AG08396 (cell line): ENCODE results near the gene ADAD1.
A peak's percentile ranks its signal among the peaks of the same experiment; 100 is the strongest.
"Not testable (repeated sequence)": the region's sequence is repeated elsewhere in the genome, so short reads cannot be mapped to it uniquely, and the experiment has no call there.

Experiments
- DNase-seq: peaks from one replicate; pipeline ENCODE4 v3.0.0; 2012; ENCODE audit warnings: low spot score, mixed read lengths

ADAD1 gene

GRCh38 chr4:122378711-122379110, at the start of gene ADAD1:
TSS of gene ADAD1 (plus strand) at chr4:122379011. CDS start at chr4:122380070, 1,059 bp downstream.
- no peak for DNase-seq

GRCh38 chr4:122329876-122330565, 48.8 kb upstream of the ADAD1 start:
- peak; percentile 11 for DNase-seq

GRCh38 chr4:122331195-122331594, 47.6 kb upstream of the ADAD1 start:
- DNase-seq, result no peak

- no peak for DNase-seq
Measured at GRCh38 chr4:122334828-122335227, 44.0 kb upstream of the ADAD1 start.

GRCh38 chr4:122341886-122342285, 36.9 kb upstream of the ADAD1 start:
- peak; percentile 59 for DNase-seq

GRCh38 chr4:122346036-122346435, 32.8 kb upstream of the ADAD1 start:
- DNase-seq, result peak; percentile 12

- no peak for DNase-seq
Measured at GRCh38 chr4:122346503-122346902, 32.3 kb upstream of the ADAD1 start.

- DNase-seq, result no peak
Measured at GRCh38 chr4:122356317-122356808, 22.4 kb upstream of the ADAD1 start.

GRCh38 chr4:122360754-122361153, 18.1 kb upstream of the ADAD1 start:
- no peak for DNase-seq

GRCh38 chr4:122364700-122365404, 14.0 kb upstream of the ADAD1 start:
- DNase-seq, result no peak

- DNase-seq, result not testable (repeated sequence)
Measured at GRCh38 chr4:122368786-122369185, 10.0 kb upstream of the ADAD1 start.

- DNase-seq, result no peak
Measured at GRCh38 chr4:122377352-122377751, 1.5 kb upstream of the ADAD1 start.

GRCh38 chr4:122379239-122379638, 428 bp downstream of the ADAD1 start:
- DNase-seq, result no peak

GRCh38 chr4:122383341-122383740, 4.5 kb downstream of the ADAD1 start:
- DNase-seq, result no peak

- no peak for DNase-seq
Measured at GRCh38 chr4:122384245-122384644, 5.4 kb downstream of the ADAD1 start.

- no peak for DNase-seq
Measured at GRCh38 chr4:122393276-122393675, 14.5 kb downstream of the ADAD1 start.

- DNase-seq, result no peak
Measured at GRCh38 chr4:122403861-122404260, 25.1 kb downstream of the ADAD1 start.

- DNase-seq, result no peak
Measured at GRCh38 chr4:122412547-122412946, 33.7 kb downstream of the ADAD1 start.

GRCh38 chr4:122423246-122423645, 44.4 kb downstream of the ADAD1 start:
- DNase-seq, result no peak

- no peak for DNase-seq
Measured at GRCh38 chr4:122431351-122431750, 52.5 kb downstream of the ADAD1 start.

- no peak for DNase-seq
Measured at GRCh38 chr4:122434285-122434684, 55.5 kb downstream of the ADAD1 start.

GRCh38 chr4:122450847-122451246, 72.0 kb downstream of the ADAD1 start:
- DNase-seq, result peak; percentile 5

GRCh38 chr4:122453384-122453995, 74.7 kb downstream of the ADAD1 start:
- DNase-seq, result no peak
